B cell (primary cell): ENCODE results near the gene UBASH3B.

ENCODE experiments used
- EZH2 ChIP-seq: IDR thresholded peaks from 2 replicates; pipeline ENCODE4 v1.6.1; 2012; ENCODE audit warnings: borderline replicate concordance, low read depth, mild to moderate bottlenecking, moderate library complexity, low read length; ENCODE audit not compliant: insufficient read depth, poor library complexity, severe bottlenecking
- TF ChIP-seq, protein P1 (sequence below): fragments of 200-600 bp; IDR thresholded peaks from one replicate; pipeline ENCODE4 v1.8.0; 2022; ENCODE audit warnings: antibody characterized with exemption, mild to moderate bottlenecking

DNA sequence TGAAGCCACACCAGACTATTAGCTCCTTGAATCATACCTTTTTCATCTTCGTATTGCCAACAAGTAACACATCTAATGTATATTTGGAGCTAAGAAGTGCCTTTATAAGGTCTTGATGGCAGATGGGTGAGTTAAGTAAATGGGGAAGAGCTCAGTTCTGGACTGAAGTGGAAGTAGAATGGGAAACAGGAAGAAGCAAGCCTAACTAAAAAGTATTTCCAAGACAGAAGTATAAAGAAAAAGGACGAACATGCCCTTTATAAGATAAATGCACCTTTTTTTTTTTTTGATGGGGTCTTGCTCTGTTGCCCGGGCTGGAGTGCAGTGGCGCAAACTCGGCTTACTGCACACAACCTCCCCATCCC is 197.3 kb downstream of the UBASH3B start:
- TF ChIP-seq, protein P1, sequence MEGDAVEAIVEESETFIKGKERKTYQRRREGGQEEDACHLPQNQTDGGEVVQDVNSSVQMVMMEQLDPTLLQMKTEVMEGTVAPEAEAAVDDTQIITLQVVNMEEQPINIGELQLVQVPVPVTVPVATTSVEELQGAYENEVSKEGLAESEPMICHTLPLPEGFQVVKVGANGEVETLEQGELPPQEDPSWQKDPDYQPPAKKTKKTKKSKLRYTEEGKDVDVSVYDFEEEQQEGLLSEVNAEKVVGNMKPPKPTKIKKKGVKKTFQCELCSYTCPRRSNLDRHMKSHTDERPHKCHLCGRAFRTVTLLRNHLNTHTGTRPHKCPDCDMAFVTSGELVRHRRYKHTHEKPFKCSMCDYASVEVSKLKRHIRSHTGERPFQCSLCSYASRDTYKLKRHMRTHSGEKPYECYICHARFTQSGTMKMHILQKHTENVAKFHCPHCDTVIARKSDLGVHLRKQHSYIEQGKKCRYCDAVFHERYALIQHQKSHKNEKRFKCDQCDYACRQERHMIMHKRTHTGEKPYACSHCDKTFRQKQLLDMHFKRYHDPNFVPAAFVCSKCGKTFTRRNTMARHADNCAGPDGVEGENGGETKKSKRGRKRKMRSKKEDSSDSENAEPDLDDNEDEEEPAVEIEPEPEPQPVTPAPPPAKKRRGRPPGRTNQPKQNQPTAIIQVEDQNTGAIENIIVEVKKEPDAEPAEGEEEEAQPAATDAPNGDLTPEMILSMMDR, result no peak
- TF ChIP-seq EZH2, result no peak
